SK-N-SH treated with all-trans-retinoic acid at 6 μM for 48 hours (cell line): Measurements from ENCODE around the gene TEKT3.

Experiments used
- ARNTL ChIP-seq: fragments of 450-650 bp; formaldehyde crosslinking; IDR thresholded peaks from 2 replicates; pipeline ENCODE4 v1.5.0; 2020; ENCODE audit warnings: low read depth, mild to moderate bottlenecking, moderate library complexity, borderline replicate concordance
- TCF4 ChIP-seq: fragments of 250-450 bp; sonication (Bioruptor Pico); IDR thresholded peaks from 2 replicates; pipeline ENCODE4 v1.8.0; 2021; ENCODE audit warnings: mild to moderate bottlenecking, moderate library complexity, borderline replicate concordance
- ZNF8 ChIP-seq: fragments of 450-650 bp; formaldehyde crosslinking; IDR thresholded peaks from 2 replicates; pipeline ENCODE4 v1.5.0; 2020; ENCODE audit warnings: mild to moderate bottlenecking, moderate library complexity
- TF ChIP-seq, protein P1 (sequence below): fragments of 250-450 bp; sonication (Bioruptor Pico); IDR thresholded peaks from 2 replicates; pipeline ENCODE4 v1.8.0; 2020; ENCODE audit warnings: mild to moderate bottlenecking, moderate library complexity, borderline replicate concordance

DNA sequence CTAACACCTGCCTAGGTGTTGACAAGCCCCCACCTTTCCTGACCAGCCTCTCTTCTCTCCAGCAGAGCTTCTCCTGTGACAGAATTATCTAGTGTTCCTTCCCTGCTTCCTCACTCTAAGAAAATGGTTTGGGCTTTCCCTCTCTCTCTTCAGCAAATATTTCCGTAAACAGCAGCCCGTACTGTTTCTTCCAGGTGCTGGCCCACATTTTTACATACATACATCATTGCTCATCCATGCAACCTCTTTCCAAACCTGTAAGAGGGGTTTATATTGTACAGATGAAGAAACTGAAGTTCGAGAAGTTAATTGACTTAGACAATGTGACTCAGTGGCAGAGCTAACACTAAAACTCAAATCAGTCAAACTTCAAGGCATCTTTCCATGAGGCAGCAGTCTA is 569 bp upstream of the TEKT3 start:
- no peak for TF ChIP-seq ZNF8 (CRISPR knock-in tag)
- no peak for TF ChIP-seq TCF4 (CRISPR knock-in tag)
- no peak for TF ChIP-seq ARNTL (CRISPR knock-in tag)
- TF ChIP-seq, protein P1, sequence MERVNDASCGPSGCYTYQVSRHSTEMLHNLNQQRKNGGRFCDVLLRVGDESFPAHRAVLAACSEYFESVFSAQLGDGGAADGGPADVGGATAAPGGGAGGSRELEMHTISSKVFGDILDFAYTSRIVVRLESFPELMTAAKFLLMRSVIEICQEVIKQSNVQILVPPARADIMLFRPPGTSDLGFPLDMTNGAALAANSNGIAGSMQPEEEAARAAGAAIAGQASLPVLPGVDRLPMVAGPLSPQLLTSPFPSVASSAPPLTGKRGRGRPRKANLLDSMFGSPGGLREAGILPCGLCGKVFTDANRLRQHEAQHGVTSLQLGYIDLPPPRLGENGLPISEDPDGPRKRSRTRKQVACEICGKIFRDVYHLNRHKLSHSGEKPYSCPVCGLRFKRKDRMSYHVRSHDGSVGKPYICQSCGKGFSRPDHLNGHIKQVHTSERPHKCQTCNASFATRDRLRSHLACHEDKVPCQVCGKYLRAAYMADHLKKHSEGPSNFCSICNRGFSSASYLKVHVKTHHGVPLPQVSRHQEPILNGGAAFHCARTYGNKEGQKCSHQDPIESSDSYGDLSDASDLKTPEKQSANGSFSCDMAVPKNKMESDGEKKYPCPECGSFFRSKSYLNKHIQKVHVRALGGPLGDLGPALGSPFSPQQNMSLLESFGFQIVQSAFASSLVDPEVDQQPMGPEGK (CRISPR knock-in tag), result no peak
